GOT3 (cell line): Measurements from ENCODE around the gene STRA8.

Experiments
- DNase-seq: peaks from one replicate; lab custom pipeline; 2025; ENCODE audit warnings: mixed read lengths; lab: John Stamatoyannopoulos, UW

The STRA8 gene

DNA sequence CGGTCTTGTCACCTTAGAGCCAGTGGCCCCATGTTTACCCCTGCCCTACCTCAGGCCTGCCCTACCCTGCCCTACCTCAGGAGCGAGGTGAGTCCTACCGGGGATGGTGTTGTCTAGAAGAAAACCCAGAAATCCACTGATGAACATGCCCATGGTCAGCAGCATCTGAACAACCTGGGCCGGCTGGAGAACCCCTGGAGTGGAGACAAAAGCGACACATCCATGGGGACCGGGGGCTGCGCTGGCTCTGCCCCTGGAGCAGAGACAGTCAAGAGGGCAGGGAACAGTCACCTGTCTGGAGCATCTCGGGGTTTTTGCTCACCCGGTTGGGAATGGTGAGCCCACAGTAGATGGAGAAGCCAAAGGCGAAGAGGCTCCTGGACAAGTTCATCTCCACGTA, 36.3 kb downstream of the STRA8 start:
- DNase-seq: no peak

GRCh38 chr7:135270577-135271254, 37.1 kb downstream of the STRA8 start:
- DNase-seq: no peak

GRCh38 chr7:135271255-135271615, 37.6 kb downstream of the STRA8 start:
- no peak for DNase-seq

DNA sequence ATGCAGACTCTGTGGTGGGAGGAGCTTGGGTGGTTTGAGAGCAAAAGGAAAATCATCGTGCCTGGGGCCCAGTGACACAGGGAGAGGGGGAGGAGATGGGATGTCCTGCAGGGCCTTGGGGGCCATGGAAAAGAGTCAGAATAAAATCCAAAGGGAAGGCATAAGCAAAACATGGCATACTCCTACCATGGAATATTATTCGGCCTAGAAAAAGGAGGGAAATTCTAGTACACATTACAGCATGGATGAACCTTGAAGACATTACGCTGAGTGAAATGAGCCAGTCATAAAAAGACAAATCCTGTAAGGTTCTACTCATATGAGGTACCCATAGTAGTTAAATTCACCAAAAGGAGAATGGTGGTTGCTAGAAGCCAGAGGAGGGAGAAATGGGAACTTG, 38.7 kb downstream of the STRA8 start:
- no peak for DNase-seq

DNA sequence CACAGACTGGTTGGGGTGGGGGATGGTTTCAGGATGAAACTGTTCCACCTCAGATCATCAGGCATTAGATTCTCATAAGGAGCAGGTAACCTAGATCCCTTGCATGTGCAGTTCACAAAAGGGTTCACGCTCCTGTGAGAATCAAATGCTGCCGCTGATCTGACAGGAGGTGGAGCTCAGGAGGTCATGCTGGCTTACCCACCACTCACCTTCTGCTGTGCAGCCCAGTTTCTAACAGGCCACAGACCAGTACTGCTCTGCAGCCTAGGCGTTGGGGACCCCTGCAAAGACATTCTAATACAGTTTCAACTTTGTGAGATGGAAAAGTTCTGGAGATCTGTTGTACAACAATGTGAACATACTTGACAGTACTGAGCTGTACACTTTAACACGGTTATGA, 39.9 kb downstream of the STRA8 start:
- no peak for DNase-seq

DNA sequence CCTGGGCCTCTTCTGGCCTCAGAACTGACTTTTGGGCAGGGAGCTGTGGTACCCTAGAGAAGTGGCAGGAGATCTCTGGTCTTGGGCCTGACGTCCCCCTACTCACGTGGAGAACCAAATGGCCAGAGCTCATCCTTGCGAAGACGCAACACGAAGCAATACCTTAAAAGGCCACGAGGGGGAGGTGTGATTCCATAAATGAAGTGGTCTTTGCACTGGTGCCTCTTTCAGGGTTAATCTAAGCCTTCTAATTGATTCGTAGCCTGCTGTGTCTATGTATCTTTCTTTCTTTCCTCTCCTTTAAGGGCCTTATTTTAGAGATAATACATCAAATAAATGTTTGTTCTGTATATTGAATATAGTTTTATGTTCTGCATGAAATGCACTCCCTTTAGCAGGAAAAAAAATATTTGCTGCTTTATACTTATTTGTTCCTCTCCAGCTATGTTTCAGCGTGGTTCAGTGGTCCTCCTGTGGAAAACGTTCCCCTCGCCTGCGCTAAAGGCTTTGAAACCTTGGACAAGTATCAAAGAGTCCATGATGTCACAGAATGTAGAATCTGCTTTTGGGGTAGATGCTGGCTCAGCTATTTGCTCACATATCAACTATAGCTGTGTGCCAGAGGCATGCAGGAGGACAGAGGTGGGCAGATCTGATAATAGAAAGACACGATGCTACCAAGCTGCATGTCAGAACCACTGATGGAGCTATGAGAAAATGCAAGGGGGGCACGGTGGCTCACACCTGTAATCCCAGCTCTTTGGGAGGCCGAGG, 41.0 kb downstream of the STRA8 start:
- peak; percentile 9 for DNase-seq

GRCh38 chr7:135275971-135276580, 42.4 kb downstream of the STRA8 start:
- DNase-seq: no peak

- no peak for DNase-seq
These were observed 43.5 kb downstream of the STRA8 start for GRCh38 chr7:135277161-135277560.

DNA sequence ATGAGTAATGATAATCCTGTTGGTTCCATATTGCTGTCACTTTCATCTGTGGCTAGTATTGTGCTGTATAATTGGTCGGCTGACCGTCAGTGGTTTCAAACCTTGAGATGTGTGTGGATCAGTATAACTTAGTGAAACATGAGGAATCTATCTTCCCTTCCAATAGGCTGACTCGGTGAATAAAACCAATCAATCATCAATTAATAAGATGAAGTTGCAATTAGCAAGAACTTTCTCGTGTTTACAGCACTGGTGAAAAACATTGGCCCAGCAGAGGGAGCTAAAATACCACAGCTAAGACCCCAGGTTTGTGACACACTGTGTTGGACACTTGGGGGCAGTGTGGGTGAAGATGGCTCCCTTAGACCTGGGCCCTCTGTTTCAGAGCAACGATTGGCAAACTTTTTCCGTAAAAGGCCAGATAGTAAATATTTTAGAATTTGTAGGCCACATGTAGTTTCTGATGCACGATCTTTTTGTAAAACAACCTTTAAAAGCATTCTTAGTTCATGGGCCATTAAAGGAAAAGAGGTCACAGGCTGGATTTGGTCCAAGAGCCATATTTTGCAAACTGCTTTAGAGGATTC, 47.8 kb downstream of the STRA8 start:
- no peak for DNase-seq

- no peak for DNase-seq
These were observed 49.1 kb downstream of the STRA8 start for GRCh38 chr7:135282561-135283254.

DNA sequence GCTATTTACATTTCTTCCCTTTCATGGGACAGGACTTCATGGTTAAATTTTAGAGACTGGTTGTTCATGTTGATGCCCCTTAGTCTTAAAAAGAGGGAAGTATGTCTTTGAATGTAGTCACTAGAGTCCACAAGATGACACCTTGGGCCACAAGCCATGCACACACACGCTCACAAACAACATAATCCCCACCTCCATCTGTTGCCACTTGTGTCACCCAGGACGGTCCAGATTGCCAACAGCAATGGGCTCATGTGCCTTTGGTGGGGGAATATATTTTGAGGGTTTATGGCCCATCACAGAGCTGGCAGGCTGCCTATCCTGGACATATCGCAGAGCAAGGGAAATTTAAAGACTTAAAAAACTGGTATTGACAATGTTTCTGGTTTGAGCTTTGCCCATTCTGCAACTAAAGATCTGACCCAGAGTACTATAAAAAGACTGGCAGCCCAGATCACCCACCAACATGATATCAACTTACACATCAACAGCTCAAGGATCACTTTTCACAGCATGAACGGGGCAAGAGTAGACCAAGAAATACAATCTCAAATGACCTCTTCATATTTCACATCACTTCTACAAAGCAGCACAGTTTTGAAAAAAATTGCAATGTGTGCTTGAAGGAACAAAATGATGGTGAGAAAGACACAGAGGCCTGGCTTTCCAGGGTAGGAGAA, 50.5 kb downstream of the STRA8 start:
- no peak for DNase-seq

DNA sequence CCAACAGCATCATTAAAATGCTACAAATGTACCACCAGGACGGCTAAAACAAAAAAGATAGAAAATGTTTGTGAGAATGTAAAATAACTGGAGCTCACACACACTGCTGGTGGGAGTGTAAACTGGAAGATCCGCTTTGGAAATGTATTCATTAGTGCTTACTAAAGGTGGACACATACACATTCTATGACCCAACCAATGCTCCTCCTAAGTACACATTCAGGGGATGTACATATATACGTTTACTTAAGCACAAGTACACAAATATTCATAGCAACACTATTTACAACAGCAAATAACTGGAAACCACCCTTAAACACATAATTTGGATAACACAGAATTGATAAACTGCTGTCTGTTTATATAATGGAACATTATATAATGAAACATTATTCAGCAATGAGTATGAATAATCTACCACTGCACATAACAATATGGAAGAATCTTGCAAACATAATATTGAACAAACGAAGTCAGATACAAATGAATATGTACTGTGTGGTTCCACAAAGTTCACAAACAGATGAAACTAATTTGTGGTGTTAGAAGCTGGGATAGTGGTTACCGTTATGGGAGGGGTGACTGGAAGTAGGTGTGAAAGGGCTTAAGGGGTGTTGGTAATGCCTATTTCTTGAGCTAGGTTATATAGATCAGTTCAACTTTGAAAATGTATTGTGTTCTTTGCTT, 52.1 kb downstream of the STRA8 start:
- no peak for DNase-seq

GRCh38 chr7:135286876-135287275, 53.2 kb downstream of the STRA8 start:
- no peak for DNase-seq

GRCh38 chr7:135290594-135290993, 57.0 kb downstream of the STRA8 start:
- DNase-seq: no peak

- no peak for DNase-seq
These were observed 58.2 kb downstream of the STRA8 start for GRCh38 chr7:135291809-135292253.

DNA sequence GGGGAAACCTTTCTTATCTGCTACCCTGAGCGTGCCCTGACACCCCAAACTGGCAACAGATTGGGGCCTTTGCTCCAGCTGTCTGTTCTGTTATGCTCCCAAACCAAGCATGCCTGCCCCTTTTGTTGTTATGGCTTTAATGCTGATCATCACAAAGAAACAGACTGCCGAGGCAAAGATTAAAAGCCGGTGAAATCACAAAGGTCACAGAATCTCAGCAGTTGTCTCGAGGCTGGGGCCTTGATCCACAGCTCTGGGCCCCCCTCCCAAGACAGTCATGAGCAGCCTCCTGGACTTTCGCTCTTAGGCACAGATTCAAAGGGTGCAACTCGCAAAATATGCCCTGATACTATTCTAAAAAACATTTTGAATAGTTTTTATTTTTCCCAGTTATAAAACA, 65.6 kb downstream of the STRA8 start:
- no peak for DNase-seq

- no peak for DNase-seq
These were observed 67.5 kb downstream of the STRA8 start for GRCh38 chr7:135300913-135301765.
